Measurements from ENCODE around the gene ZC3H4. TPM values are rescaled to one million over a fixed set of nuclear protein-coding genes. Genes with fewer than 3 reads are reported as not detected.

The ZC3H4 gene
- total and polyA plus RNA-seq, 9 of the 15 experiments (the other 6 are each of a cell fraction or from before 2014, with no cell fraction given) = 2.2 to 75.6 (median 18.3) TPM

DNA sequence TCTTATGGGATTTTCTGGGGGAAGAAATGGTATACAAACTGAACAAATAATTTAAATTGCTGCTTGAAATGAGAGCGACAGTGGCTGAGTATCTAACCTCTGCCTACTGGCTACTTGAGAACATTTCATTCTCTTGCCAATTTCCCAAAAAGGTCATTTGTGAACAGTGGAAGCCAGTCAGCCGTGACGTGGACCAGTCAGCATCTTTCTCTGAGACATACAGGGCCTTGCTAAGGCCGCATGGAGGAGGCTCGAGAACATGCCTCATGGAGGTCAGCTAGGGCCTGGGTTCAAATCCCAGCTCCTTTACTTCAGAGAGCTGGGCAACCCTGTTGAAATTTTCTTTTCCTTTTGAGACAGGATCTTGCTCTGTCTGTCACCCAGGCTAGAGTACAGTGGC lies 20.3 kb downstream of the ZC3H4 start (continued):
- TF ChIP-seq RREB1 (CRISPR knock-in tag; IDR thresholded peaks at IDR 0.05) = no peak
- no peak for TF ChIP-seq LEF1 (IDR thresholded peaks at IDR 0.05)
- TF ChIP-seq, protein P1, sequence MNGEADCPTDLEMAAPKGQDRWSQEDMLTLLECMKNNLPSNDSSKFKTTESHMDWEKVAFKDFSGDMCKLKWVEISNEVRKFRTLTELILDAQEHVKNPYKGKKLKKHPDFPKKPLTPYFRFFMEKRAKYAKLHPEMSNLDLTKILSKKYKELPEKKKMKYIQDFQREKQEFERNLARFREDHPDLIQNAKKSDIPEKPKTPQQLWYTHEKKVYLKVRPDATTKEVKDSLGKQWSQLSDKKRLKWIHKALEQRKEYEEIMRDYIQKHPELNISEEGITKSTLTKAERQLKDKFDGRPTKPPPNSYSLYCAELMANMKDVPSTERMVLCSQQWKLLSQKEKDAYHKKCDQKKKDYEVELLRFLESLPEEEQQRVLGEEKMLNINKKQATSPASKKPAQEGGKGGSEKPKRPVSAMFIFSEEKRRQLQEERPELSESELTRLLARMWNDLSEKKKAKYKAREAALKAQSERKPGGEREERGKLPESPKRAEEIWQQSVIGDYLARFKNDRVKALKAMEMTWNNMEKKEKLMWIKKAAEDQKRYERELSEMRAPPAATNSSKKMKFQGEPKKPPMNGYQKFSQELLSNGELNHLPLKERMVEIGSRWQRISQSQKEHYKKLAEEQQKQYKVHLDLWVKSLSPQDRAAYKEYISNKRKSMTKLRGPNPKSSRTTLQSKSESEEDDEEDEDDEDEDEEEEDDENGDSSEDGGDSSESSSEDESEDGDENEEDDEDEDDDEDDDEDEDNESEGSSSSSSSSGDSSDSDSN (IDR thresholded peaks at IDR 0.05; ENCODE audit: borderline replicate concordance in 1 of 2, low read depth in 2 of 2, low read length in 2 of 2) = no peak
- no peak for TF ChIP-seq PYGO2 (tag; IDR thresholded peaks at IDR 0.05)
- TF ChIP-seq CTBP1 (IDR thresholded peaks at IDR 0.05; ENCODE audit: borderline replicate concordance) = no peak
- TF ChIP-seq, protein P2, sequence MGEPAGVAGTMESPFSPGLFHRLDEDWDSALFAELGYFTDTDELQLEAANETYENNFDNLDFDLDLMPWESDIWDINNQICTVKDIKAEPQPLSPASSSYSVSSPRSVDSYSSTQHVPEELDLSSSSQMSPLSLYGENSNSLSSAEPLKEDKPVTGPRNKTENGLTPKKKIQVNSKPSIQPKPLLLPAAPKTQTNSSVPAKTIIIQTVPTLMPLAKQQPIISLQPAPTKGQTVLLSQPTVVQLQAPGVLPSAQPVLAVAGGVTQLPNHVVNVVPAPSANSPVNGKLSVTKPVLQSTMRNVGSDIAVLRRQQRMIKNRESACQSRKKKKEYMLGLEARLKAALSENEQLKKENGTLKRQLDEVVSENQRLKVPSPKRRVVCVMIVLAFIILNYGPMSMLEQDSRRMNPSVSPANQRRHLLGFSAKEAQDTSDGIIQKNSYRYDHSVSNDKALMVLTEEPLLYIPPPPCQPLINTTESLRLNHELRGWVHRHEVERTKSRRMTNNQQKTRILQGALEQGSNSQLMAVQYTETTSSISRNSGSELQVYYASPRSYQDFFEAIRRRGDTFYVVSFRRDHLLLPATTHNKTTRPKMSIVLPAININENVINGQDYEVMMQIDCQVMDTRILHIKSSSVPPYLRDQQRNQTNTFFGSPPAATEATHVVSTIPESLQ (CRISPR knock-in tag; IDR thresholded peaks at IDR 0.05) = no peak
- TF ChIP-seq GATAD2B (IDR thresholded peaks at IDR 0.05; ENCODE audit: borderline replicate concordance) = no peak
- TF ChIP-seq FOXA1 (IDR thresholded peaks at IDR 0.05; ENCODE audit: borderline replicate concordance) = no peak
